GM12878 (cell line): ENCODE data around the gene ANKHD1. TPM values are rescaled to one million over a fixed set of nuclear protein-coding genes. Genes with fewer than 3 reads are reported as not detected.

ENCODE experiments used
- ATAC-seq: fragments of 200-7000 bp; cut with Tn5 transposase; 3 replicates; pipeline ENCODE4 v1.9.1; 2020; ENCODE audit warnings: mild to moderate bottlenecking, moderate library complexity
- BruUV-seq: library from RNA; stranded (reverse); fragments of 400-500 nt; replicated peaks from 2 replicates; lab custom pipeline; 2021; lab: Mats Ljungman, UMichigan
- CTCF ChIA-PET: fragments of 300-600 bp; sonication (Branson Sonifier 250); formaldehyde crosslinking; extraction: SDS; loops from one replicate; lab custom pipeline; 2021; ENCODE audit warnings: inconsistent platforms; lab: Yijun Ruan, JAX
- POLR2A ChIA-PET: fragments of 350-600 bp; formaldehyde crosslinking; extraction: SDS; loops from one replicate; lab custom pipeline; 2021; ENCODE audit warnings: inconsistent platforms; lab: Charles Lee
- RAD21 ChIA-PET: fragments of 300-600 bp; sonication (Branson Sonifier 250); formaldehyde crosslinking; loops from one replicate; lab custom pipeline; 2023; ENCODE audit warnings: antibody characterized with exemption; ENCODE audit not compliant: unreplicated experiment; lab: Charles Lee
- SMC1A ChIA-PET: fragments of 300-600 bp; sonication (Branson Sonifier 250); formaldehyde crosslinking; loops from one replicate; lab custom pipeline; 2023; ENCODE audit not compliant: unreplicated experiment, uncharacterized antibody; lab: Charles Lee
- DNase-seq: peaks from one replicate; pipeline ENCODE4 v3.0.0-alpha.2; 2011; ENCODE audit warnings: low read depth, low spot score
- FAIRE-seq: peaks from 3 replicates; lab custom pipeline; 2011; peaks lifted over from hg19 to GRCh38; lab: Jason Lieb, UNC
- H2AFZ ChIP-seq: 2 replicates; pipeline ENCODE4 v1.6.0; 2011; ENCODE audit warnings: low read depth, low read length, control low read depth; ENCODE audit not compliant: control insufficient read depth
- H3K27ac ChIP-seq: 2 replicates; pipeline ENCODE4 v1.5.1; 2011; ENCODE audit warnings: control low read depth; ENCODE audit not compliant: control insufficient read depth, insufficient read depth
- H3K27me3 ChIP-seq, 2 experiments: replicated peaks in 1 of 2; 2 replicates each; pipeline versions ENCODE4 v1.6.0 to v1.6.1; 2011; ENCODE audit warnings: low read length in 1 of 2; ENCODE audit not compliant: control insufficient read depth in 2 of 2, insufficient read depth in 2 of 2
- H3K36me3 ChIP-seq, 2 experiments: 2 replicates each; pipeline ENCODE4 v1.5.1; 2011; ENCODE audit warnings: low read length in 1 of 2; ENCODE audit not compliant: control insufficient read depth in 2 of 2, insufficient read depth in 2 of 2
- H3K4me1 ChIP-seq: 2 replicates; pipeline ENCODE4 v1.6.1; 2011; ENCODE audit warnings: mild to moderate bottlenecking, low read length, moderate library complexity, mixed read lengths; ENCODE audit not compliant: control insufficient read depth, insufficient read depth
- H3K4me2 ChIP-seq: 2 replicates; pipeline ENCODE4 v1.6.0; 2011; ENCODE audit warnings: control low read depth; ENCODE audit not compliant: control insufficient read depth, insufficient read depth
- H3K4me3 ChIP-seq: fragments of 200-600 bp; sonication (generic); 2 replicates; pipeline ENCODE4 v1.5.1; 2016
- H3K79me2 ChIP-seq: 2 replicates; pipeline ENCODE4 v1.6.0; 2011; ENCODE audit warnings: low read length; ENCODE audit not compliant: control insufficient read depth, insufficient read depth
- H3K9ac ChIP-seq: 2 replicates; pipeline ENCODE4 v1.8.0; 2011; ENCODE audit warnings: low read length, control low read depth, mixed read lengths; ENCODE audit not compliant: control insufficient read depth, insufficient read depth
- H3K9me3 ChIP-seq: replicated peaks from 3 replicates; pipeline ENCODE4 v1.5.1; 2011; ENCODE audit warnings: mild to moderate bottlenecking, low read length; ENCODE audit not compliant: control insufficient read depth, insufficient read depth
- H4K20me1 ChIP-seq: 2 replicates; pipeline ENCODE4 v1.6.0; 2011; ENCODE audit not compliant: control insufficient read depth, insufficient read depth
- ATF2 ChIP-seq: IDR thresholded peaks from 2 replicates; pipeline ENCODE4 v1.6.1; 2012; ENCODE audit warnings: low read length, inconsistent platforms
- ATF3 ChIP-seq: IDR thresholded peaks from 2 replicates; pipeline ENCODE4 v1.6.1; 2011; ENCODE audit warnings: low read depth, mild to moderate bottlenecking, low read length, moderate library complexity, borderline replicate concordance; ENCODE audit errors: extremely low read depth
- BCL3 ChIP-seq: IDR thresholded peaks from 2 replicates; pipeline ENCODE4 v1.6.1; 2011; ENCODE audit warnings: borderline replicate concordance, low read depth, mild to moderate bottlenecking, moderate library complexity, low read length; ENCODE audit not compliant: insufficient read depth, poor library complexity, severe bottlenecking
- CEBPB ChIP-seq, 2 experiments: fragments of 150-350 bp in 1 of 2; IDR thresholded peaks; 2 replicates each; pipeline ENCODE4 v1.6.1; 2012 to 2014; ENCODE audit warnings: low read depth in 2 of 2, low read length in 2 of 2, borderline replicate concordance in 1 of 2, inconsistent platforms in 1 of 2
- CHD1 ChIP-seq: IDR thresholded peaks from 2 replicates; pipeline ENCODE4 v1.6.1; 2012; ENCODE audit warnings: low read depth, low read length, improper control_type of control experiment
- GATAD2B ChIP-seq: fragments of 450-650 bp; conservative IDR thresholded peaks from 2 replicates; pipeline ENCODE4 v1.6.1; 2017; ENCODE audit warnings: low read depth, mild to moderate bottlenecking, moderate library complexity
- HDAC2 ChIP-seq: fragments of 200-600 bp; sonication (generic); IDR thresholded peaks from 2 replicates; pipeline ENCODE4 v1.6.1; 2017
- NFXL1 ChIP-seq: fragments of 450-650 bp; IDR thresholded peaks from 2 replicates; pipeline ENCODE4 v1.6.1; 2017; ENCODE audit warnings: antibody characterized with exemption, mild to moderate bottlenecking, borderline replicate concordance
- NR2F1 ChIP-seq: fragments of 450-650 bp; conservative IDR thresholded peaks from 2 replicates; pipeline ENCODE4 v1.6.1; 2017; ENCODE audit warnings: mild to moderate bottlenecking
- NRF1 ChIP-seq: conservative IDR thresholded peaks from 2 replicates; pipeline ENCODE4 v1.6.1; 2011; ENCODE audit warnings: mild to moderate bottlenecking, low read depth, low read length, improper control_type of control experiment
- RUNX3 ChIP-seq: IDR thresholded peaks from 2 replicates; pipeline ENCODE4 v1.6.1; 2012; ENCODE audit warnings: low read length, inconsistent platforms
- STAT3 ChIP-seq: IDR thresholded peaks from 2 replicates; pipeline ENCODE4 v1.6.1; 2011; ENCODE audit warnings: low read depth, low read length, improper control_type of control experiment
- ZBTB11 ChIP-seq: fragments of 450-650 bp; formaldehyde crosslinking; IDR thresholded peaks from 2 replicates; pipeline ENCODE4 v1.5.0; 2022; ENCODE audit warnings: mild to moderate bottlenecking, missing genetic modification characterization
- ZNF217 ChIP-seq: fragments of 450-650 bp; IDR thresholded peaks from 2 replicates; pipeline ENCODE4 v1.6.1; 2017; ENCODE audit warnings: antibody characterized with exemption, mild to moderate bottlenecking
- WGBS: methylation state at CpG from one replicate; pipeline ENCODE4 v1.1.6; 2016; ENCODE audit warnings: low lambda C conversion rate; ENCODE audit not compliant: insufficient replicate concordance, insufficient coverage; ENCODE audit errors: missing lambda C conversion rate; 5-methylcytosine and 5-hydroxymethylcytosine counted together
- in situ Hi-C: fragments of 300-500 bp; cut with MboI; formaldehyde crosslinking; loops from 9 replicates; pipeline ENCODE4 v1.14.3; 2018; ENCODE audit warnings: mixed read lengths
- intact Hi-C: fragments of 100-400 bp; cut with micrococcal nuclease; formaldehyde crosslinking; loops from one replicate; pipeline ENCODE4 v1.14.2; 2022; ENCODE audit not compliant: unreplicated experiment
- polyA plus RNA-seq, 11 experiments: library from polyadenylated mRNA; depleted of rRNA in 4 of 11; unstranded in 6 of 11; stranded (reverse) in 5 of 11; fragments of >200 nt; fragmentation: Nextera tagmentation in 4 of 11; fragmentation: Illumina TruSeq in 1 of 11; extraction: Ambion mirVana in 4 of 11; extraction: Trizol in 1 of 11; gene quantifications; 1 replicate in 1 of 11; 2 replicates in 10 of 11; pipeline versions ENCODE4 v1.2.1 to v1.2.3, GENCODE V29; 2011 to 2016; ENCODE audit warnings: inconsistent platforms in 2 of 11, missing spikeins in 2 of 11, low read depth in 1 of 11
- total RNA-seq, 4 experiments: library from RNA; depleted of rRNA in 3 of 4; stranded (reverse); fragments of >200 nt in 3 of 4; fragmentation: Illumina TruSeq in 1 of 4; extraction: Trizol in 1 of 4; gene quantifications; 2 replicates each; pipeline versions ENCODE4 v1.2.1 to v1.2.3, GENCODE V29; 2013 to 2021

Gene ANKHD1
- total and polyA plus RNA-seq, 10 of the 15 experiments (the other 5 are each of a cell fraction or from before 2014, with no cell fraction given): 31.6 to 96.8 (median 74.3) TPM

GRCh38 chr5:140565024-140565779 is 163.6 kb downstream of the ANKHD1 start:
- H3K27ac ChIP-seq: peak overlapping the region; percentile 92
- H3K9me3 ChIP-seq: no peaks in the 10 kb centered on the region
- H3K79me2 ChIP-seq: peaks cover 45% of the 10 kb centered on the region
- WGBS: under 1% methylated on average over 13 of the region's 13 CpGs
- ATAC-seq: peak; percentile 5
- POLR2A ChIA-PET: interaction anchor here (0.6 to 2.3 kb wide), 9 partner anchors 9 to 132 kb away, joined by 3 to 6 read pairs (median 4); partner anchors contain the start of genes EIF4EBP3, IK and NDUFA2
- TSS peak; percentile 85 for BruUV-seq
- H3K4me3 ChIP-seq: peak overlapping the region; percentile 89
- peak overlapping the region; percentile 92 for H3K9ac ChIP-seq
- H3K4me1 ChIP-seq: peaks cover 45% of the 10 kb centered on the region
- peaks cover 4 to 8% of the 10 kb centered on the region in 2 experiments; a peak in 3 of 4 replicates for H3K36me3 ChIP-seq
- no peak for FAIRE-seq
- no peak for DNase-seq
- H4K20me1 ChIP-seq: no peaks in the 10 kb centered on the region
- H3K27me3 ChIP-seq: no peaks in the 10 kb centered on the region
- RAD21 ChIA-PET: interaction anchor here (0.6 to 1.4 kb wide), 3 partner anchors 18 to 156 kb away, joined by 3 to 7 read pairs (median 3); partner anchors contain the start of gene EIF4EBP3
- CTCF ChIA-PET: interaction anchor here (0.6 to 0.7 kb wide), 3 partner anchors 9 to 70 kb away, joined by 3 to 4 read pairs (median 3); no protein-coding TSS in a partner anchor
- SMC1A ChIA-PET: interaction anchor here (0.7 to 1.4 kb wide), 6 partner anchors 9 to 157 kb away, joined by 3 to 7 read pairs (median 4); partner anchors contain the start of gene EIF4EBP3
- intact Hi-C loops (loop anchor here (2.0 kb wide), 1 partner anchor 146 kb away; no protein-coding TSS in a partner anchor), in situ Hi-C loops (no loop called here)
- peak overlapping the region; percentile 89 for H2AFZ ChIP-seq
- peak overlapping the region; percentile 95 for H3K4me2 ChIP-seq
- TF ChIP-seq CHD1 (0 out of 2 replicates have a peak, but pooled peaks have one; percentile 47), ZBTB11 (CRISPR knock-in tag) (no peak), ATF2 (no peak), CEBPB (IDR thresholded peaks at IDR 0.05; ENCODE audit: borderline replicate concordance in 1 of 2, low read depth in 2 of 2, low read length in 2 of 2) (no peak), BCL3 (no peak), GATAD2B (no peak), RUNX3 (0 out of 2 replicates have a peak, but pooled peaks have one; percentile 13), HDAC2 (no peak), ZNF217 (no peak), NR2F1 (no peak; the same call in 1 of the 2 replicates), STAT3 (no peak), NFXL1 (no peak), ATF3 (no peak), NRF1 (no peak)
